ENCODE data around the gene CRACR2A.

GRCh38 chr12:3598896-3599860 is 153.7 kb downstream of the CRACR2A start:
- TF ChIP-seq MAX (IDR thresholded peaks at IDR 0.05): no peak
- TF ChIP-seq MYC (IDR thresholded peaks at IDR 0.05; ENCODE audit: borderline replicate concordance, low read length): no peak

All from A549 (cell line).